HG03439 (cell line): ENCODE results near the gene LMCD1.

ENCODE experiments used
- ATAC-seq: cut with Tn5 transposase; IDR thresholded peaks from one replicate; pipeline ENCODE4 v1.9.1; 2021; ENCODE audit warnings: mild to moderate bottlenecking, moderate library complexity; ENCODE audit not compliant: unreplicated experiment

The LMCD1 gene

DNA sequence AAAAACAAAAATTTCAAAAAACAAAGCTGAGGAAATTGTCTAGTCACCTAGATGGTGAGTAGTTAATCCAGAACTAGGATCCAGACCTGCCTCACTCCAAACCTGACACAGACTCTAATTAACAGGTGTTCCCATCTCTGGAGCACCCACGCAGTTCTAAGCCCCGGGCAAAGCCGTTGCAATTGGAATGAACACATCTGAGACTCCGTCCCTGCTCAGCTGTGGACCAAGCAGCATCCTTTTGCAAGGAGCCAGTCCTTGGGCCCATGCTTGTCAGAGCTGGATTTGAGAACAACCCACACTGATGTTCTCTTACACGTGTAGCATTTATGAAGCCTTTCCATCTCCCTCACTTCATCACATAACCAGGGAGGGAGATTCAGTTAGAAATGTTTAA is 54.8 kb downstream of the LMCD1 start:
- no peak for ATAC-seq

DNA sequence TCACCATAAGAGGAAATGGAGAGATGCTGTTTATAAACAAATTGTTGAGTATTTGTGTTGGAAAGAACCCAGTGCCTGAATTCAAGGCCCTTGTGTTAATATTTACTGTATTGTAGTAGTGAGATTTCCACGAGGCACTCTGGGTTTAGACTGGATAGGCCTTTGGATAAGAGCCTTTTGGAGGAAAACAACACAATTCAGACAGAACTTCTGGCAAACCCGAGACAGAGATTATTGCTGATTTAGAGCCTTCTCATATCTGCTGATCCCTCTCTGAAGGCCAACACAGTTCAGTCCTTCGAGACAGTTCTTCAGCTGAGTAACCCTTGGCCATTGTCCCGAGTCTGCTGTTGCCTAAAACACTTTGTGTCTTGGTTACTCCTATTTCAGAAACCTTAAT is 55.7 kb downstream of the LMCD1 start:
- no peak for ATAC-seq

DNA sequence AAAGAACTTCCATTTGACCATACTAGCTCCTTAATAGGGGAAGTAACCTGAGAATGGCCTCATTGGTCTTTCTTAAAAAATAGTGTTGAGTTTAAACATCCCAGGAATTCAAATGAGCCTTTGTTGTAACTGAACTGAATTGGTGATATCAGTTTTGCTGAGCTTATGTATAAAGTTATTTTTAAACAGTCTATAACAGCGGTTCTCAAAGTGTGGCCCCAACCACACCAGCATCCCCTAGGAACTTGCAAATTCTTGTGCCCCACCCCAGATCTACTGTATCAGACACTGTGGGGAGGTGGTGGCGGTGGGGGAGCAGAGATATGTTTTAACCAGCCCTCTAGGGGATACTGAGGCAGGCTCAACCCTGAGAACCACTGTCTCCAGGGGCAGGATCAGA is 57.0 kb downstream of the LMCD1 start:
- no peak for ATAC-seq

DNA sequence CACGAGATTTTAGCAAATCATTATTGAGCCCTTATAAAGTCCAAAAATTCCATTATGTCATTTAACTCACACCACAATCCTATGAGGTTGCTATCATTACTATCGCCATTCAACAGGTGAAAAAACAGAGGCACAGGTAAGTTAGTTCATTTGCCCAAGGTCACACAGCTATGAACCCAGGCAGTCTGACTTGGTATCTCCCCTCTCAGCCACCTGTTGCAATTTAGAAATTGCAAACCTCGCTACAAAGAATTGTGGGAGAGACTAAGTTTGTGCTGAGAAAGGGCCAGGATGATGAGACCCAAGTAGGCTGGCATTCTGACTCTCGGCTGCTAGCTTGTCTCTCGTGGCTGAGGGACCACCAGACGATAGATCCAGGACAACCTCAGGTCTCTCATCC is 57.7 kb downstream of the LMCD1 start:
- ATAC-seq: no peak

DNA sequence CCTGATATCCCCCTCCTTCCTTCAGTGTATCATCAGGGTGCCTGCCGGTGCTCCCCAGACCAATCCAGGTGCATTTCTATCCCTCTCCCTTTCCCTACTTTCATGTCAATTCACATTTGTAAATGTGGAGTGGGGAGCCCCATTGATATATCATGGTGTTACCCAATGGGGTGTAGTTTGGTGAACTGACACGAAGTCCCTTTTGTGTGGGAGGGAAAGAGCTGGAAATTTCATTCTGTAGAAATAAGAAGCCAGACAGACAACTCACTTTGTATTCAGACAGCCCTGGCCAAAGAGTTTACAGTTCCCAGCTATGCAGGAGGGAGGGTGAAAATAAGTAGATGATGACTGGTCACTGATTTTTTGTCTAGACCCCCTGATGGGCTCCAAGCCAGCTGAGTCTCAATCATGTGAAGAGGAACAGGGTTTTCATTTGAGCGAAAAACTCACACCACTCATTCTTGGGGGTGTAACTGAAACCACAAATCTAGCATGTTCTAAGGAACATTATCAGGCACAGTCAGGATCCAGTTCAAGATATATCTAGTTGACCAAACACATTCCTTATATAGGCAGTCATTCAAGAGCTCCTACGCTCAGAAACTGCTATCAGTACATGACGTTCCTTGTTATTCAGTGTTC is 58.9 kb downstream of the LMCD1 start:
- no peak for ATAC-seq

DNA sequence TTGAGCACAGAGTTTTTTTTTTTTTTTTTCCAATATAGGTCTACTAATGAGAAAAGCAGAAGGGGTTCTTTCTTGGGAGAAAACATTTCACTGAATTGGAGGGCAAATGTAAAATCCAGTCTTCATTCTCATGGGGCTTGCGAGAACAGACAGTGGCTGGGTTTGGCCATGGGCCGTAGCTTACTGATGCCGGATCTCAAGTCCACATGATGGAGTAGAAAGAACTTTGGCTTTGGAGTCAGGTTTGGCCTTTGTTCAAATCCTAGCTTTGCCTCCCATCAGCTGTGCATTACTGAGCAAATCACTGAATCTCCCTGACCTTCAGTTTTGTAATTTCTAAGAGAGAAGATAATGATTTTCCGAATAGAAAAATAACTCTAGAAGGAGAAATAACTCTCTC is 59.7 kb downstream of the LMCD1 start:
- no peak for ATAC-seq

DNA sequence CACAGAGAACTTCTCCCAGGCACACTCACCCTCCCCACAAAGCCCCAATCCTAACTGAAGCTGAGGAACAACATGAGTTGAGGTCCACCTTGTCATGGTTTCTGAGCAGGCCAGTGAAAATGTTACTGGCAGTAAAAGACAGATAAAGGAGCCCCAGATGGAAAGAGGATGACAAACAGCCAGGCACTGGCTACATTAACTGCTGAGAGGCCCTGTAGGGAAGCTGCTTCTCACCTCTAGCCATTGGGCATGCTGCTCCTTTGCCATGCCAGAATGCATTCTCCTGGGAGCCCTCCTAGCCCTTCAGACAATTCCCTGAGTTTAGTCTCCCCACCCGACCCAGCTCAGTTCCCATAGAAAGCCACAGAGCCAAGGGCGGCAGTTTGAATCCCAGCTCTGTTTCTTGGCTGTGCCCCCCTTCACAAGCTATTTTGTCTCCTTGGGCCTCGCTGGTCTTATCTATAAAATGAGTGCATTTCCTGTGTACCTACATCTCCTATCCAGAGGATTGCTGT is 60.5 kb downstream of the LMCD1 start:
- no peak for ATAC-seq

DNA sequence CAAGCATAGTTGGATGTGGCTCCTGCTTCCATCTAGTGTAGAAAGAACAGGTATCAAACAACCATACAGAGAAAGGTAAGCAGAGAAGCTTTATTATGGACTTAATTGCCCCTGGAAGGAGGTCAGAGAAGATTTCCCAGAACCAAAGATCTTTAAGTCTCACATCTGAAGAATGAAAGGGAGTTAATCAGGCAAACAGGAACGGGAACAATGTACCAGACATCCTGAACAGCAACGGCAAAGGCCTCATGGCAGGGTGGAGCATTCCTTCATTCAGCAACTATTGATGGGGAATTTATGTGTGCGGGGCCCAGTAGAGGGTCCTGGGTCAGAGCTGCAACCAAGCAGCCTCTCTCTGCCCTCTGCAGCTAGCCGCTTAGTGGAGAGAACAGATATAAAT is 61.5 kb downstream of the LMCD1 start:
- no peak for ATAC-seq

DNA sequence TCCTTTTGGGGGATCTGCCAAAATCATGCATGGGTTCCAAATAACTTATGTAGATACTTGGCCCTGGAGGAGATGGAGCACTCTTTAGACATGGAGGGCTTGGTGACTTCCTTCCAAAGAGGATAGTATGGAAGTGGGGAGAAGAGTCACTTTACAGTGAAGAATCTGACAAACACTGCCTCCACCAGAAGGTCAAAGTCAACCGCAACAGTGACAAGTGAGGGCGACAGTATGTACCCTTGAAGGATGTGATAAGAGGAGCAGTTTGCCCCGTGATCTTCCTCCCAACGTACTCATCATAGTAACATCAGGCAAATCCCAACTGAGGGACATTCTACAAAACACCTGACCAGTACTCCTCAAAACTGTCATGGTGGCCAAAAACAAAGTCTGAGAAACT is 62.0 kb downstream of the LMCD1 start:
- ATAC-seq: no peak

DNA sequence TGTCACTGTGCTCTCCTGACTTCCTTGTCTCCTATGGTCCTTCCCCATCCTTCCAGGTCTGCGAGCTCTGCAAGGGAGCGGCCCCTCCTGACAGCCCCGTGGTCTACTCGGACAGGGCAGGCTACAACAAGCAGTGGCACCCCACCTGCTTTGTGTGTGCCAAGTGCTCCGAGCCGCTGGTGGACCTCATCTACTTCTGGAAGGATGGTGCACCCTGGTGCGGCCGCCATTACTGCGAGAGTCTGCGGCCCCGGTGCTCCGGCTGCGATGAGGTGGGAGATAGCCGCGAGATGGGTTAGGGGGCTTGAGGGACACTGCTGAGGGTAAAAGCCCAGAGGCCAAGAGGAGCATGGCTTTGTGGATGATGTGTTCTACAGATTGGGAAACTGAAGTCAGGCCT is 63.8 kb downstream of the LMCD1 start:
- no peak for ATAC-seq

DNA sequence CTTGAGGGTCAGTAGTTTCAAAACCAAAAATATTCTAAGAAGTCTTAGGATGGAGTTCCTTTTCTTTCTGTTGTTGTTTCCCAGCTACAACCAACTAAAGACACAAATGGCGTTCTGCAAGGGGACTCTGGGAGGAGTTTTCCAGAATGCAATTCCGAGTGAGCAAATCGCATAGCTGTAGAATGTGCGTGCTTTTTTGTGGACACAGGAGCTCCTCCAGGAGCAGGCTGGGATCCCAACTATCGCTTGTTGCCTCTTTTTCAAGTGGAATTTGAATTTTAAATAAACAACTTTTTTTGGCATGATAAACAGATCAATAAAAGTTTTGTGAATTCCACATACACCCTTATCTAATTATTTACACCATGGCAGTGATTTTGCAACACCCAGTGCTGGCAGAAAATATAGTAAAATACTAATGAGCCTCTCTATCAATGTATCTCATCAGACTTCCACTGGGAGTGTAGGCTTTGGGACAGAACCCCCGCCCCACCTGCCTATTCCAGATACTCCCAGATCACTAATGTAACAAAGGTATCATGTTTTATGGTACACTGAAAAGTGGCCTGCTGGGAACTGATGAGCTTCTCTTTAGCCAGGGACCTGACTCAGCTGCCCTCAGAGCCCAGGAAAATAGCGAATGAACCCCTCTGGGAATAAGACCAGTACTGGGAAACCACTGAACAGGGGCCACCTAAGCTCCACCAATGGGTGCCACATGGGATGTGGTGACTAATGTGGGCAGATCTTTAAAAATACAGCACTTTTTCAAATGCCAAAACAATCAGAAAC is 66.4 kb downstream of the LMCD1 start:
- ATAC-seq: no peak

DNA sequence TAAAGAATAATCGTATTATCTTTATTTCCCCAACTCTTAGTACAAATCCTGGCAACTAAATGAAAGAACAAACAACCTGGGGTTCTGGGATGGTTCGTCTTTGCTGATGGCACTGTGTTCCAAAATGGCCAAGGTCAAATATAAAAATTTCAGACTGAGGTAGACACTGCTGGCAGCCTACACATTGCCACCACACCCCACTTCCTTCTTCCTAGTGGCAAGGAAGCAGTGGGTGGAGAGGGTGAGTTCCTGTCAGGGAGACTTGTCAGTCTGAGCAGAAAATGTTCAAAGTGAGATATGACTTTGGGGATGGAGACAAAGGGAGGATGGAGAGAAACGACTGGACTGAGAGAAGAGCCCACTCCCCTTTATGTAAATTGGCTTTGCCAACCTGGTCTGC is 69.6 kb downstream of the LMCD1 start:
- no peak for ATAC-seq

DNA sequence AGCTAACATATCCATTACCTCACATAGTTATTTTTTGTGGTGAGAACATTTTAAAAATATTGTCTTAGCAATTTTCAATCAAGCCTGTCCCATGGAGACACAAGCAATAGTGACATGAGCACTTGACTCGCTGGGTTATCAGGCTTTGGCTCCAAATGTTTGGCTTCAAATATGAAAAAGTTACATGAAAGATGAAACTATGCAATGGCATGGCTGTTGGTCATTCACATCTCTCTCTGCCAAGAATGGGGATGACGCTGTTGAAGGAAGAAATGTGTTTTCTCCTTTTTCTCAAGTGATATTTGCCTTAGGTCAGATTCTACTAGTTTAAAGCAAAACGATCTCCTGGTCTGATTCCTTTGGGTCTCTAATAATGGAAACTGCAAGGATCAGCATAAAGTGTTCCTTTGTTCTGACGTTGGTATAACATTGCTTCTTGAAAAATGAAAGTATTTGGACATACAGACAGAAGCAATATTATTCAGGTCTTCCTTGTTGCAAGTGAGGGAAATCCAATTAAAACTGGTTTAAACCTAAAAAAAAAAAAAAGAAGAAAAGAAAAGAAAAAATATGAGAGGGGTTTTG is 71.8 kb downstream of the LMCD1 start:
- ATAC-seq: no peak

DNA sequence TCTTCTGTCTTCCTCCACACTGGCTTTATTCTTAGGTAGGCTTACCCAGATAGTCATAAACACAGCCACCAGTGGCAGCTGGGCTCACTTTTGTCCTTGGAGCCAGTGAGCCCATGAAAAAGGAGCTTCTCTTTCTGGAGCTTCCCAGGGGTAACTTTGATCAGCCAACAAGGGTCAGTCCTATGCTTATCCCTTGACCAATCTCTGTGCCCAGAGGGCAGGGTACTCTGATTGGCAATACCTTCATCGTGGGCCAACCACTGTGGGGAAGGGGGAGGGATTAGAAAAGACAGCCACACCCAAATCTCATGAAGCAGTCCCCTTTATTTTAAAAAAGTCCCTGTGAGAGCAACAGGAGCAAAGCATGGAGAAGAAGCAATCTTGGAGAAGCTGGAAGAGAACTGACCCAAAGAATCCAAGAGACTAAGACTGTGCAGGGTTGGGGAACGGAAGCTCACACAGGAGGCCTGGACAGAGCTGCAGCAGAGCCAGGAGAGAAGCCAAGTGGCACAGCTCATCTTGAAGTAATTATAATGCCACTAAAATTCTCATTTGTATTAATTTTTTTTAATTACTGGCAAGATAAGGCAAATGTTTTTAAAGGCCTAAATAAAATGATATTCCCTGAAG is 72.5 kb downstream of the LMCD1 start:
- no peak for ATAC-seq

DNA sequence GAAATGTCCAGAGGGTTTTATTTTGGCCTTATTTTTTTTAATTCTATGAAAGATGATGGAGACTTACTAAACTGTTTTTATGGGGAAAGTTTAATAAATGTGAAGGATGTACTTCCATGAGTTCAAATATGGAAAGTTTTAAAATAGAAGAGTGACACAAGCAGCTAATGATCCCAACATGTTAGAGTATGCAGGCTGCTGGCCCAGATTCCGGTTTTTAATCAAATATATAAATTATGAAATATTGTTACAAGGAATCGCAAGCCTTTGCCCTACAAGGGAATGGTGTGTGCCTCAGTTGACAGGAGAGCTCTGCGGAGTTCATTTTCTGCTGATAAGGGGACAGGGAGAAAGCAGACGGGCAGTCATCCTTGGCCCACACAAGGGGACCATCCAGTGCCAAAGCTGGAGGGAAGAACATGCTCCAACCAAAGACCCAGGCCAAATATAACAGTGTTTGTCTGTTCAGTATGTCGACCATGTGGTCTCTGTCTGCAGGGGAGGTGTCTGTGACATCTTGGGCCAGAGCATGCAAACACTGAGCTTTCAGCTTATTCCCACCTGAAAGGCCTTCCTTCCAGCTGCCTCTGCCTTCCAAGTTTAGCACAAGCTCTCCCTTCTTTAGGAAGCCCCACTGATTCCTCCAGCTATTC is 73.2 kb downstream of the LMCD1 start:
- ATAC-seq: no peak

DNA sequence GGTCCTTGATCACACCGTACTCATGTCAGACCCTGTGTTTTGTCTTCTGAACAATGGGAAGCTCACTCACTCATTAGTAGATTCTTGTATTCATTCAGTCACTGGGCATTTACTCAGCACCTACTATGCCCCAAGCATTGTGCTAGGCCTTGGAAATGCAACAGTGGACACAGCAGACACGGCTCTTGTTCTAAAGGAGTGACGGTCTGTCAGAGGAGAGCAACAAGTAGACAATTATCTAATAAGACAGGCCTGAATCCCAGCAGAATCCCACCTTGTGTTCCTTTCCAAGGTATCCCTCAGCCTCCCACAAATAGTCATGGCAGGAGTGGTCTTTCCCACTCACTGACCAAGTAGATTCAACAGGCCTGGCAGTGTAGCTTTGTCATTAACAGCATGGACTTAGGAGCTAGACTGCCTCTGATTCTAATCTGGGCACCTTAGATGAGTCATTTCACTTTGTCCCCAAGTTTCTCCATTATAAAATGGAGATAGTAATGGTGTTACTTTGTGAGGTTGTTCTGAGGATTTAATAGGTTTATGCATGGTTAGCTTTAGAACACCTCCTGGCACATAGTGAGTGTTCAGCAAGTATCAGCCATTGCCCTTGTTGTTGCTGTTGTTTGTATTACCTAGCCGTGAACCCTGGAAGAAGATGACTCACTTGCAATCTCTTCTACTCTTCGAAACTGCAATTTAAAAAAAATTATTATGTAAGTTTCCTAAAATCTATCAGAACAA is 73.9 kb downstream of the LMCD1 start:
- no peak for ATAC-seq

DNA sequence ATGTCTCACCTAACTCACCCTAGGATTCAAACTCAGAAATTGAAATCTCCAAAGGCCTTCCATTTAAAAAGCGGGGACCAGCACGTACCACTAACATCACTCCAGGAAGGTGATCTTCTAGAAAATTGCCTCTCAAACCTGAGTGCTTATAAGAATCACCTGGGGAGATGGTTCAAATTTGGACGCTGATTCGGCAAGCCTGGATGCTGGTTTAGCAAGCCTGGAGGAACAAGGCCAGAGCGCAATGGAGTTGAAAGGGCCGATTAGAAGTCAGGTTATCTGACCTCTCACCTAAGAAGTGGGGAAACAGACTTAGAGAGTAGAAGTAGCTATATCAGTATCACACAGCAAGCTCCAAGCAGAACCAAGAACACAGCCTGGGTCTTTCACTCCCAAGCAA is 74.8 kb downstream of the LMCD1 start:
- ATAC-seq: no peak

DNA sequence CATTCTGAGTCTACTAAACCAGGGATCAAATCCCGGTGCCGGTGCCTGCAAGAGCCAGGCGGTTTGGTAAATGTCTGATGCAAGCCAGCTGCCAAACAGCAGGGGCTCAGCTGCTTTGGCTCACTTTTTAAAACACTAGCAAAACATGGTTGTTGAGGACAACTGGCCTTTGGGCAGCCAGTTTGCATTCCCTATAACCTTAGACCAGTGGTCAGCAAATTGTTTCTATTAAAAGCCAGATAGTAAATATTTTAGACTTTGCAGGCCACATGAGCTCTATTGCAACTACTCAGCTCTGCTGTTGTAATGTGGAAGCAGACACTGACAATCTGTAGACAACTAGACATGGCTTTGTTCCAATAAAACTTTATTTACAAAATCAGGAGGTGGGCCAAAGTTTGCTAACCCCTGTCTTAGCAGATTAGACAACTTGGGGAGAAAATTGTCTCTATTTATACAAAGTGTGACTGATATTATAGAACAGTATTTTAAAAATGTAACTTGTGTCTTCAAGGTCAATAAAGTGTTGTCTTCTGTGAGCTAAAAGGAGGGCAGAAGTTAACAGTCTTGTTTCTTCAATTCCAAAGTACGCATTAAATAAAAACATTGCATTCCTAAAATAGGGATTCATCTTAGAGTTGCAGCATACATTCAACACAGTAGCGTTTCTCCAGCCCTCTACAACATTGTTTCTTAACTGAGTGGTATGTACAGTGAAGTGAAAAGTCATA is 75.4 kb downstream of the LMCD1 start:
- no peak for ATAC-seq

DNA sequence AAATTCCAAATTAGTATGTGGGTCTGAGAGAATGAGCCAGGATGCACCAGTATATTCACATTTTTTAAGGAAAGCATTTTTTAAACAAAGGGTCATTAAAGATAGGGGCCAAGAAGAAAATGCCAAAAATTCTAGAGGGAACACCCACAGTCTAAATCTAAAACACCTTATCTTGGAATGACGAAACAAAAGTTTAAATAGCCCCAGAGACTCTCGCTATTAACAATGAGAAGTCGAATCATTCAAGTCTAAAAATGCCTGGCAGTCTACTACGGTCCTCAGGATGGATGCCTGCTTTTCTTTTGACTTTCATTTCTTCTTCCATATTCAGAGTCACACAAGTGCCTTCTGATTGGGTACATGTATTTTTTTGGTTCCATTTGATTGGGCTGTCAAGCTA is 76.7 kb downstream of the LMCD1 start:
- ATAC-seq: no peak

DNA sequence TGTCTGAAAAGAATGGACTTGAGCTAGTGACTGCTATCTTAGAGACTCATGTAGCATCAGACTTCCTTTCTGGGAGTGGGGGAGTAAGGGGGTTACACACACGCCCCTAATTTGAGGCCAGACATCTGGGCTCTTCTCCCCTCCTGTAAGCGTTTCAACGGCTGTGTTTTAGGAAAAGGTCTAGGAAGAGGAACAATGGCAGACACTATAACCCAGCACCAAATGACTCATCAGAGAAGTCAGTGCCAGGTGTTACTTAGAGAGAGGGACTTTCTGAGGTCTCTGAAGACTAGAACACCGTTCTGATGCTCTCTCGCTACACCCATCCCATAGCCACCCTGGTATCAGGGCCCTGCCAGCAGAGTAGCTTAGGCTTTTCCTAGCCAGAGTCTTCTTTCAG is 77.5 kb downstream of the LMCD1 start:
- peak; percentile 99 for ATAC-seq
